Fibroblast of skin of right biceps (primary cell): ENCODE measurements around the gene OTUB2.

ENCODE experiments used
- DNase-seq: peaks from one replicate; pipeline ENCODE4 v3.0.0-alpha.2; 2013

Gene OTUB2

DNA sequence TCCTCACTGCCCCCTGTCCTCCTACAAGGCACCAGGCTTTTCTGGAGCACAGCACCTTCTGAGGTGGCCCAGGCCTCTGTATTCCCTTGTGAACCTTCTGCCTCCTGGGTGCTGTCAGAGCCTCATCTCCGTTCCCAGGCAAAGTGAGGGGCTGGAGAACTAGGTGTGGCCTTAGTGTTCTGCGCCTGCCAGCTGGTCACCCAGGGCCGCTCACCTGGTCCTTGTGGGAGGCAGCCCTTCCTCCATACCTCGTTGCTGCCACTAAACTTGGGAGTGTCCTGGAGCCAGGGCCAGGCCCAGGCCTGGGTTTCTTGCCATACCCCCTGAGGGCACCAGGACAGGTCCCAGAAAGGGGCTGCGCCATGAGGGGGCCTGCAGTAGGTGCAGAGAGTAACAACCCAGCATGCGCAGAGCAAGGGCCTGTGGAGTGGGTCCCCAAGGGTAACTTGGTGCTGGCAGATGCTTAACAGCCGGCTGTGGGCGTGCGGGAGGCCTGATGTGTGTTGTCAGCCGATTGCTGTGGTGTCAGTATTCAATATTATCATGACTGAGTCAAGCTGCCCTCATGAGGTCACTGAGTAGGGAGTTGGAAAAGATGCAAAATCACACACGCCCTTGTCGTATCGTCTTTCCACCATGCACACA is 17.1 kb downstream of the OTUB2 start:
- no peak for DNase-seq

DNA sequence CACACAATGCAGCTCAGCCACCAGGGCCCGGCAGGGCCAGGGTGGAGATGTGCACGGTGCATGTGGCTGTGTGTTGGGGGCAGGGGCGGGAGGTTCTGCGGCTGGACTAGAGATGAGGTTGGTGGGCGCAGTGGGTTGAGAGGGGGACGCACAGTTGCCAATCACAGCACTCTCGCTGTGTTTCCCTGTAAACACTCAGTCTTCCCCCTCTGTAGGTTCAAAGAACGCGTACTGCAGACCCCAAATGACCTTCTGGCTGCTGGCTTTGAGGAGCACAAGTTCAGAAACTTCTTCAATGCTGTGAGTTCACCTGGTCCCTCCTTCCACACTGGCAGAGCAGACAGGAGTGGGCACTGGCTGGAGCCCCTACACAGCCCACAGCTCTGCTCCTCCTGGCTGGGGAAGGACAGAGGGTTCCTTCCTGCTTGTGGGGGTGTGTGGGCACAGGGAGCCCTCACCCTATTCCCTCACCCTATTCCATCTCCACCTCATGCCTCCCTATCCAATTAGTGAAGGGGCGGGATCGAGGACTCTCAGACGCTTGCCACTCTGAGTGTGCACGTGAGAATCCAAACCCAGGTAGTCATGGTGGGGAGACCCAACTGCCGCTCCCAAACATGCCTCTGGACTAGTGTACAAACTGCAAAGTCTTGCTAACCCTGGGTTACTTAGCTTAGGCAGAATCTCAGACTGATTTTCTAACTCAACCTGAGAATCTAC is 17.8 kb downstream of the OTUB2 start:
- no peak for DNase-seq

GRCh38 chr14:94044476-94045091 is 18.4 kb downstream of the OTUB2 start:
- no peak for DNase-seq

DNA sequence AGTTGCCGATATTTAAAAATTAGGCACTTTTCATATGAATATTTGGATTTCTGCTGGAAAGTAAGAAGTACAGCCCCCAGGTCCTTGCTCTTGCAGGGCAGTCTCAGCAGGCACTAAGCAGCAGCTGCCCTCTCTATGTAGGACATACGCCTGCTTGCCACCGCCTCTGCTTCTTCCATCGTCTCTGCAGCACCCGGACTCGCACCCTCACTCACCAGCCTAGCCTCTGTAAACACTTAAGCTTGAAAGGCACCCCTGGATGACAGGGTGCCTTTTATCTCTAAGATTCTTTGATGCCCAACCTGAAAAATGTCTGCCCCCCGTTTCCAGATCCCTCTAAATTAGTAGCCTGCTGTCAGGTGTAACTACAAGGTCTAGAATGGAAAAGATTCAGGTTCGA is 19.0 kb downstream of the OTUB2 start:
- DNase-seq = no peak

DNA sequence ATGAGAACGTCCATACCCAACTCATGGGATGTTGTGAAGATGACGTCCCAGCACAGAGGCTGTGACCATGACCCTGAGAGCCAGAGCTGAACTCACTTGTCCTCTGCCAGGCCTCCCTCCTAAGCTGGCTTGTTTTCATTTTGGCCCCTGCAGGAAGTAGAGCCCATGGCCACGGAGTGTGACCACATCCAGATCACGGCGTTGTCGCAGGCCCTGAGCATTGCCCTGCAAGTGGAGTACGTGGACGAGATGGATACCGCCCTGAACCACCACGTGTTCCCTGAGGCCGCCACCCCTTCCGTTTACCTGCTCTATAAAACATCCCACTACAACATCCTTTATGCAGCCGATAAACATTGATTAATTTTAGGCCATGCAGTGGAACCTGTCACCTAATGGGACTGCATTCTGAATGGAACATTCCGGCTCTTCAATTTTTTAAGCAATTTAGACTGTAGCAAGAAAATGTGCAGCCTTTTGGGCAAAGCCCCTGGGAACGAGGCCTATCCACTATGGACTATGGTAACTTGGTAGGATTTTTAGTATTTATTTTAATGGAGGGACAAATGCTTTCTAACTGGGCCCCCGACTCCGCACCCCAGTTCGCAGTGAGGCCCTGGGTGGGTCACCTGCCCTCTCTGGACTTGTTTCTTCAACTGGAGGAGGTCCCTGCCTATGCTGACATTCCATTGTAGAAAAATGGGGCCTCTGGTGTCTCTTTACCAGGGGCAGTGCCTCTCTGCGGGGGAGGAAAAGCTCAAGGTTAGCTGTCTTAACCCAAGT is 19.6 kb downstream of the OTUB2 start:
- DNase-seq = no peak

DNA sequence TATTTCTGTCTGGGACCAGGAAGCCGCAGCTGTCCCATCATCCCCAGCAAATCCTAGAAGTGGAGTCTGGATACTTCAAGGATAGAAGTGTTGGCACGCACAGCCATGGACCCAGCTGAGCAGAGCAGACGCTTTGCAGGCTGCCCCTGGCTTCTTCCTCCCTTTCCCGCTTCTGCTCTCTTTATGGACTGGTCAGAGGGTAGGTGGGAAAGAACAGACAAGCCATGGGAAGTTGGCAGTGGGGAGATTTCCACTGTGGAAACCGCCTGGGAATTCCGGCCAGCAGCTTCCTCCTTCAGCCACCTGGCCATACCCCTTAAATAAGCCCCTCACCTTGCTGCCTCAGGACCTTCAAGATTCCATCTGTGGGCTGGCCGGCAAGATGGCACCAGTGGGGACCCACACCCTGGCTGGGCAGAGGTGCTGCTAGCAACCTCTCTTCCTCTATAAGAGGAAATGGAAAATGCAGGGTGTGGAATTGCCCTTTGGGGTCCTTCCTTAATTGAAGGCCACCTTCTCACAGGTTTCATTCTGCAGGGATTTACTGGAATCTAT is 20.6 kb downstream of the OTUB2 start:
- DNase-seq = no peak

GRCh38 chr14:94047581-94047980 is 21.4 kb downstream of the OTUB2 start:
- DNase-seq = no peak

GRCh38 chr14:94048691-94049624 is 22.8 kb downstream of the OTUB2 start:
- DNase-seq = no peak

DNA sequence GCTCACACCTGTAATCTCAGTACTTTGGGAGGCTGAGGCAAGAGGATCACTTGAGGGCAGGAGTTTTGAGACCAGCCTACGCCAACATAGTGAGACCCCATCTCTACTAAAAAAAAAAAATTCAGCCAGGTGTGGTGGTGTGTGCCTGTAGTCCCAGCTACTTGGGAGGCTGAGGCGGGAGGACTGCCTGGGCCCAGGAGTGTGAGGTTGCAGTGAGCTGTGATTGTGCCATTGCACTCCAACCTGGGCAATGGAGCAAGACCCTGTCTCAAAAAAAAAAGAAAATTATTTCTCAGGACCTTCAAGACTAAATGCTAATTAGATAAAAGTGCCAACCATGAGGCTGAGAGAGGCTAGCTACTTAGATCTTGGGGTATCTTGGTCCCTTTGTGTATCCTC is 23.5 kb downstream of the OTUB2 start:
- DNase-seq = no peak

GRCh38 chr14:94050231-94050880 is 24.2 kb downstream of the OTUB2 start:
- DNase-seq = no peak

DNA sequence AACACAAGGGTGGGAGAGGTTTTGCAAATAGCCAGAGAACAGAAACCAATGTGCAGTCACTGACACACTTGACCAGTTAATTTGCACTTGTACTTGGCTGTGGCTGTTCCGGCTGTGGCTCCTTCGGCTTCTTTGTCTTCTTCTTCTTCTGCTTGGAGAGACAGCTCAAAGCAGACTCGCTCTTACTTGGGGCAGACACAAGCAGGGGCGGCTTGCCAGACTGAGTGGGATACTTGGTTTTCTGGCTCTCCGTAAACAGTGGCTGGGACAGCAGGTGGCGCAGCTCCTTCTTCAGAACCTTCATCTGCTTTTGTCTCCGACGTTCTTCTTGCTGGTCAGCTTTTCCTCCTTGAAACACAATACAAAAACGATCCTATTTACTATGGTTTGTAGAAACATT is 25.0 kb downstream of the OTUB2 start:
- DNase-seq = peak; percentile 25

DNA sequence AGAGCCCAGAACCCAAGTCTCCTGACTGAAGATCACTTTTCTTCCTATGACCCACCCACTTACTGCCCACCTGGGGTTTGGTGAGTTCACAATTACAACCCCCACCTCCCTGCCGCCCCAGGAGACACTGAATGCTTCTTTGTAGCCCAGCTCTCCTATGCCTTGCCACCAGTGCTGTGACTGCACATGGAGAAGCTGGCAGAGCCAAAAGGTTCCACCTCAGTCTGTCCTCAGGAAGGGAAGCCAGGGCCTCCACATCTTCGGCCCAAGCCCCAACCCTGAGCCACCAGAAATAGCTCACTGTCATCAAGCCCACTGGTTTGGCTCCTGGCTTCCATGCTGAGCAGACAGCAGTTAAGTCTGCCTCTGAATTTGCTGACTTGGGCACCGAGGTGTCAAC is 25.6 kb downstream of the OTUB2 start:
- DNase-seq = no peak

- no peak for DNase-seq
Measured at GRCh38 chr14:94052199-94052598, 26.1 kb downstream of the OTUB2 start.

DNA sequence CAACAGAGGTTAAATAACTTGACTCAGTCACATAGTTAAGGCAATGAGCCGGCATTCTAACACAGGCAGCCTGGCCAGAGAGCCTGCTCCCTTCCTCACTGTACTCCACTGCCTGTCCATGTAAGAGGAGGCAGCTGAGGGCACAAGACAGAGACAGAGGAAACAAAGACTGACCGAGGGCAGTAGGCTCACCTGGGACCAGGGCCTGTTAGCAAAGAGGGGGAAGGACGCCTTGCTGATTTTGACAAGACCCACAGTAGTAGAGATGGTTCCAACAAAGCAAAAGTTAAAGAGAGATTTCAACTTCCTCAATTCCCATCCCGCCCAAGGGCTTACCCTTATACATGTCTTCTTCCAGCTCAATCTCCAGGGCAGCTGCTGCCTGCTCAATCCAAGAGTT is 26.5 kb downstream of the OTUB2 start:
- no peak for DNase-seq

- DNase-seq = no peak
Measured at GRCh38 chr14:94054401-94054800, 28.3 kb downstream of the OTUB2 start.

GRCh38 chr14:94054936-94055335 is 28.8 kb downstream of the OTUB2 start:
- no peak for DNase-seq

DNA sequence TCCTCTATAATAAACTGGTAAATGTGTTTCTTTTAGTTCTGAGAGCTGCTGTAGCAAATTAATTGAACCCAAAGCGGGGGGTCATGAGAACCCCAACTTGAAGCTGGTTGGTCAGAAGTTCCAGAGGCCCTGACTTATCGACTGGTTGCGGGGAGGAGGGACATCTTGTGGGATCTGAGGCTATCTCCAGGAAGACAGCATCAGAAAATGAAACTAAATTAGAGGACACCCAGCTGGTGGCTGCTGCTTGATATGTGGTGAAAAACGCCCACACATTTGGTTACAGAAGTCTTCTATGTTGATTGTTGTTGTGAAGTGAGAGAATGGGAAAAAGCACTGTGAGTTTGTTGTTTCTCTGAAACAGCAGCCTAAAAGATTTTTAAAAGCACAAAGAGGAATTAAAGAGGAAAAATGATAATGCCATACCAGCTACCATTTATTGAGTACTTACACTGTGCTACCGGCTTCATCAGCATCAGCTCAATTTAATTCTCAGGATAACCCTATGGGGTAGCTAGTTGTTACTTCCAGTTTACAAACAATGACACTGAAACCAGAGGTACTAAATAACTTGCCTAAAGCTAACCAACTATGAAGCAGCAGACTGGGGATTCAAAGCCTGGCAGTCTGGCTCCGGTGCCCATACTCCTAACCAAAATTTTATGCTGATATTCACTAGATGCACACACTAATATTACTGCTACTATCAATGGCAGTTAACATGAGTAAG is 30.6 kb downstream of the OTUB2 start:
- DNase-seq = no peak

GRCh38 chr14:94058128-94058673 is 32.1 kb downstream of the OTUB2 start:
- no peak for DNase-seq

DNA sequence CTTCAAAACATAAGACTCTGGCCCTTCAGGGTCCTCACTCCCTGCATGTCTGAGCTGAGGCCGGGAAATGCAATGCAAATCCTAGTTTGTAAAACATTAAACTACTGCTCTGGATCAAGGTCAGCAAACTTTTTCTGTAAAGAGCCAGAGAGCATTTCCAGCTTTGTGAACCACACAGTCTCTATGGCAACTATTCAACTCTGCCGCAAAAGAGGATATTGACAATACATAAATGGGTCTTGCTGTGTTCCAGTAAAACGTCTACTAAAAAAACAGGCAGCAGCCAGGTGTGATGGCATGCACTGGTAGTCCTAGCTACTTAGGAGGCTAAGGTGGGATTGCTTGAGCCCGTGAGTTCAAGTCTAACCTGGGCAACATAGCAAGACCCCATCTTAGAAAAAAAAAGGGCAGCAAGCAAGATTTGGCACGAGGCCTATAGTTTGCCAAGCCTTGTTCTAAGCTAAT is 32.6 kb downstream of the OTUB2 start:
- no peak for DNase-seq

DNA sequence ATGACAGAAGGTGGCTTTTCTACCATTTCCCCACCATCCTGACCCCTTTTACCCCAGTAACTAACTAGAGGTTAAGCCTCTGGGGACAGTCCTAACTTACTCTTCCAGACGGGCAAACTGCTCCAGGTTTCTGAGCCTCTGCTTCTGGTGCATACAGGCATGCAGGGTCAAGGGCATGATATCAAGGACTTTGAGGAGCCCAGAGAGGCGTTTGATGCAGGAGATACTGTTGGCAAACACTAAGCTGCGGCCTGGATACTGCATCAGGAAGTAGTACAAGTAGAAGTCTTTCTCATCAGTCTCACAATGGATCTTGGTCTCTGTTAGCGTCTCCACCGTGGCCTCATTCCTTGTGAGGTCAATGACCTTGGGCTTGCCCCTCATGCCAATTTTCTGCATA is 33.9 kb downstream of the OTUB2 start:
- no peak for DNase-seq
